CD4-positive, alpha-beta T cell treated with Interleukin-6 at 100 ng/mL for 8 hours (primary cell): ENCODE results near the gene TNK1.

ENCODE experiments used
- DNase-seq: peaks from one replicate; pipeline ENCODE4 v3.0.0-alpha.2; 2020; ENCODE audit warnings: mixed read lengths, low spot score

TNK1 gene

GRCh38 chr17:7435676-7436555, 55.0 kb downstream of the TNK1 start:
- peak; percentile 50 for DNase-seq

GRCh38 chr17:7436556-7437368, 55.9 kb downstream of the TNK1 start:
- peak; percentile 79 for DNase-seq

GRCh38 chr17:7437369-7437863, 56.5 kb downstream of the TNK1 start:
- DNase-seq = no peak

GRCh38 chr17:7437950-7438614, 57.2 kb downstream of the TNK1 start:
- DNase-seq = peak; percentile 54

- no peak for DNase-seq
Measured at GRCh38 chr17:7438656-7439460, 58.0 kb downstream of the TNK1 start.
